HepG2 (cell line): ENCODE results near the gene MAP2K6. TPM values are rescaled to one million over a fixed set of nuclear protein-coding genes. Genes with fewer than 3 reads are reported as not detected.
A peak's percentile ranks its signal among the peaks of the same experiment; 100 is the strongest.

Experiments used
- ATF2 ChIP-seq: sonication (generic); formaldehyde crosslinking; IDR thresholded peaks from 2 replicates; pipeline ENCODE4 v1.4.0; 2020; ENCODE audit warnings: missing genetic modification reagents
- HOXA9 ChIP-seq: sonication (generic); formaldehyde crosslinking; IDR thresholded peaks from 2 replicates; pipeline ENCODE4 v1.8.1; 2022; ENCODE audit warnings: missing genetic modification reagents, mild to moderate bottlenecking, moderate library complexity, borderline replicate concordance
- KLF11 ChIP-seq: IDR thresholded peaks from 2 replicates; pipeline ENCODE4 v1.6.1; 2016; ENCODE audit warnings: missing compliant biosample characterization
- KLF9 ChIP-seq: IDR thresholded peaks from 2 replicates; pipeline ENCODE4 v1.6.1; 2016; ENCODE audit warnings: low read depth
- LCORL ChIP-seq, 2 experiments: fragments of 450-650 bp in 1 of 2; sonication (generic) in 1 of 2; formaldehyde crosslinking in 1 of 2; IDR thresholded peaks; 2 replicates each; pipeline versions ENCODE4 v1.5.0 to v1.6.1; 2017 to 2020; ENCODE audit warnings: antibody characterized with exemption in 1 of 2, missing genetic modification reagents in 1 of 2
- NRL ChIP-seq: sonication (generic); formaldehyde crosslinking; IDR thresholded peaks from 2 replicates; pipeline ENCODE4 v1.5.0; 2020; ENCODE audit warnings: missing genetic modification reagents, mild to moderate bottlenecking, moderate library complexity, borderline replicate concordance
- PRDM15 ChIP-seq: sonication (generic); formaldehyde crosslinking; IDR thresholded peaks from 2 replicates; pipeline ENCODE4 v1.4.0; 2020; ENCODE audit warnings: missing genetic modification reagents
- SMAD9 ChIP-seq: sonication (generic); formaldehyde crosslinking; IDR thresholded peaks from 2 replicates; pipeline ENCODE4 v1.5.1; 2020; ENCODE audit warnings: mild to moderate bottlenecking, missing genetic modification reagents
- TEAD3 ChIP-seq: optimal IDR thresholded peaks from 2 replicates; pipeline ENCODE3; 2016; ENCODE audit warnings: borderline replicate concordance
- THAP8 ChIP-seq: sonication (generic); formaldehyde crosslinking; IDR thresholded peaks from 2 replicates; pipeline ENCODE4 v1.5.1; 2020; ENCODE audit warnings: missing genetic modification reagents, mild to moderate bottlenecking, borderline replicate concordance
- THYN1 ChIP-seq: sonication (generic); formaldehyde crosslinking; IDR thresholded peaks from 2 replicates; pipeline ENCODE4 v1.8.1; 2023; ENCODE audit warnings: low read depth, mild to moderate bottlenecking, moderate library complexity, missing genetic modification reagents, borderline replicate concordance
- TRIM24 ChIP-seq: sonication (generic); formaldehyde crosslinking; IDR thresholded peaks from 2 replicates; pipeline ENCODE4 v1.8.0; 2022; ENCODE audit warnings: mild to moderate bottlenecking, missing genetic modification reagents
- ZKSCAN1 ChIP-seq: fragments of 150-350 bp; IDR thresholded peaks from 2 replicates; pipeline ENCODE4 v1.6.1; 2014; ENCODE audit warnings: low read length
- ZNF30 ChIP-seq: sonication (generic); formaldehyde crosslinking; IDR thresholded peaks from 2 replicates; pipeline ENCODE4 v1.5.0; 2020; ENCODE audit warnings: mild to moderate bottlenecking, missing genetic modification reagents
- ZNF414 ChIP-seq: sonication (generic); formaldehyde crosslinking; IDR thresholded peaks from 2 replicates; pipeline ENCODE4 v1.5.0; 2020; ENCODE audit warnings: missing genetic modification reagents
- ZNF547 ChIP-seq: sonication (generic); formaldehyde crosslinking; IDR thresholded peaks from 2 replicates; pipeline ENCODE4 v1.5.1; 2020; ENCODE audit warnings: mild to moderate bottlenecking, missing genetic modification reagents
- ZNF652 ChIP-seq: IDR thresholded peaks from 2 replicates; pipeline ENCODE4 v1.6.1; 2016; ENCODE audit warnings: low read depth, borderline replicate concordance
- ZSCAN9 ChIP-seq: IDR thresholded peaks from 2 replicates; pipeline ENCODE4 v1.6.1; 2016; ENCODE audit warnings: borderline replicate concordance
- polyA plus RNA-seq, 8 experiments: library from polyadenylated mRNA; depleted of rRNA in 3 of 8; stranded (reverse) in 7 of 8; unstranded in 1 of 8; fragments of >200 nt; fragmentation: Illumina TruSeq in 4 of 8; extraction: Trizol in 4 of 8; gene quantifications; 2 replicates each; pipeline versions ENCODE4 v1.2.1 to v1.2.3, GENCODE V29; 2011 to 2016; ENCODE audit warnings: low read depth in 4 of 8, missing spikeins in 1 of 8, mixed read lengths in 1 of 8; ENCODE audit not compliant: insufficient read depth in 1 of 8
- total RNA-seq, 5 experiments: library from RNA; depleted of rRNA; stranded (reverse); fragments of >200 nt; fragmentation: Illumina TruSeq; extraction: Trizol; gene quantifications; 2 replicates each; pipeline ENCODE4 v1.2.3, GENCODE V29; 2016; ENCODE audit warnings: low read depth in 1 of 5
- TF ChIP-seq, protein P1 (sequence below): sonication (generic); formaldehyde crosslinking; IDR thresholded peaks from 2 replicates; pipeline ENCODE4 v1.4.0; 2020; ENCODE audit warnings: missing genetic modification reagents

Gene MAP2K6
- total and polyA plus RNA-seq, 2 of the 13 experiments (the other 11 are each of a cell fraction or from before 2014, with no cell fraction given) = 5.1 to 33.6 TPM

DNA sequence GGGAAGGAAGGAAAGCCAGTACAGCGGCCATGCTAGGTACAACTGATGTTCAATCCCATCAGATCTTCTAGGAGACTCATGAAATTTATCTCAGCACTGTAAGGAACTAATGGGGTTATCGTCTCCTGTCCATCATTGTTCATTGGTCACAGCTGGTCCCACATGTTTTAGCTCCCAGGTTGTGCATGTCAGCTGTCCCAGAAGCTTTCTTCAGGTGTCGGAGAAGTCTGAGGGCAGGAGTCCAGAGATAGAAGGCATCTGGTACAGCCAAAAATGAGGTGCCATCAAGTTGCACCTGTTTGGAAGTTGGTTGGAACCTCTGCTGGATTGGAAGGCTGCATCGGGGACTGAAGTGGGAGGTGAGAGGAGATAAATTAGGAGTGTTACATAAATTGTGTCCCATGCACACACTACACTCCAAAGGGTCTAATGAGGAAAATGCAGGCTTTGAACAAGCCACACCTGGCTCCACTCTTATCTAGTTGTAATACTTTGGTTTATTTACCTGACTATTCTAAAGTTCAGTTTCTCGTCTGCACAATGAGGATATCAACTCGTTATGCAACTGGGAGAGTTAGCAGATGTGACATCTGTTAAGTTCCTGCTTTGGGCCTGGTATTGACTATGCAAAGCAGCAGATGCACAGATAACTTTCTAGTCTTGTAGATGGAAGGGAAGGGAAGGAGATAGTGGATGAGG lies 62.9 kb downstream of the MAP2K6 start (continued):
- TF ChIP-seq ZNF414 (CRISPR knock-in tag) = no peak
- TF ChIP-seq ZNF547 = no peak
- no peak for TF ChIP-seq HOXA9
- TF ChIP-seq TRIM24 (CRISPR knock-in tag) = 0 out of 2 replicates have a peak, but pooled peaks have one; percentile 54
- TF ChIP-seq KLF11 (CRISPR knock-in tag) = no peak
- no peak for TF ChIP-seq ZSCAN9 (CRISPR knock-in tag)
- TF ChIP-seq SMAD9 = no peak
- no peak for TF ChIP-seq TEAD3 (CRISPR knock-in tag)
- TF ChIP-seq THAP8 (CRISPR knock-in tag) = no peak
- TF ChIP-seq THYN1 (CRISPR knock-in tag) = no peak
- no peak for TF ChIP-seq NRL
- no peak for TF ChIP-seq KLF9 (CRISPR knock-in tag)
- no peak for TF ChIP-seq ZNF652 (CRISPR knock-in tag)
- TF ChIP-seq, protein P1, sequence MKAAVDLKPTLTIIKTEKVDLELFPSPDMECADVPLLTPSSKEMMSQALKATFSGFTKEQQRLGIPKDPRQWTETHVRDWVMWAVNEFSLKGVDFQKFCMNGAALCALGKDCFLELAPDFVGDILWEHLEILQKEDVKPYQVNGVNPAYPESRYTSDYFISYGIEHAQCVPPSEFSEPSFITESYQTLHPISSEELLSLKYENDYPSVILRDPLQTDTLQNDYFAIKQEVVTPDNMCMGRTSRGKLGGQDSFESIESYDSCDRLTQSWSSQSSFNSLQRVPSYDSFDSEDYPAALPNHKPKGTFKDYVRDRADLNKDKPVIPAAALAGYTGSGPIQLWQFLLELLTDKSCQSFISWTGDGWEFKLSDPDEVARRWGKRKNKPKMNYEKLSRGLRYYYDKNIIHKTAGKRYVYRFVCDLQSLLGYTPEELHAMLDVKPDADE (CRISPR knock-in tag) = no peak
- no peak for TF ChIP-seq LCORL (IDR thresholded peaks at IDR 0.05)
- peak; percentile 62; the same call in 1 of the 2 replicates for TF ChIP-seq LCORL (CRISPR knock-in tag; IDR thresholded peaks at IDR 0.05)
- peak; percentile 43; the same call in 1 of the 2 replicates for TF ChIP-seq ATF2 (CRISPR knock-in tag)
- no peak for TF ChIP-seq ZNF30 (CRISPR knock-in tag)
- no peak for TF ChIP-seq ZKSCAN1
- no peak for TF ChIP-seq PRDM15 (CRISPR knock-in tag)
